ENCODE results near the gene CTNNA1. TPM values are rescaled to one million over a fixed set of nuclear protein-coding genes. Genes with fewer than 3 reads are reported as not detected.

Gene CTNNA1
- total RNA-seq, 1 donor from 2014 or later, result 495 TPM

- DNase-seq (ENCODE audit: low read depth) (no peak), FAIRE-seq (no peak)
- Histone ChIP-seq H3K36me3 (ENCODE audit: control insufficient read depth, insufficient read depth, low read length) (peaks cover 10% of the 10 kb centered on the region), H3K4me3 (ENCODE audit: low read depth, low read length) (no peak overlapping the region), H3K27me3 (ENCODE audit: control insufficient read depth, insufficient read depth, low read length) (no peaks in the 10 kb centered on the region)
- TF ChIP-seq CTCF (IDR thresholded peaks at IDR 0.05; ENCODE audit: insufficient read depth, low read length, severe bottlenecking), result no peak
Measured at GRCh38 chr5:138884554-138884953, 131.3 kb downstream of the CTNNA1 start.

DNA sequence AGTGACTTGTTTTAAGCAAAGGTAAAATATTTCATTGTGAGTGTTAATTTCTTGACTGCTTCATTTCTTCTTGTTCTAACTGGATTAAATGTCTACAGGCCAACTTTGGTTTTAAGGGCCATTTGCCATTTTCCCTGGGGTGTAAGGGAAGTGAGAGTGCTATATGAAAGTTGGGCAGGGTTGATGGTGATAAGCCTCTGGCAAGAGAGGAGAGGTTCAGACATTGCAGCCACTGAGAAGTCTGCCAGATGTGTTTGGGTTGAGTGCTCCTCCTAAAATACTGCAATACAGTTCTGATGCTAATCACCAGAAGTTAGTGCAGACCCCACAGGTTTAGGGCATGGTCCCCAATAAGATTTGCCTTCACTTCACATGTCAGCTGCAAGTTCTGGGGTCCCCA is 136.8 kb downstream of the CTNNA1 start:
- DNase-seq (ENCODE audit: low read depth) (no peak), FAIRE-seq (no peak)
- Histone ChIP-seq H3K4me3 (ENCODE audit: low read depth, low read length) (no peak overlapping the region), H3K36me3 (ENCODE audit: control insufficient read depth, insufficient read depth, low read length) (peaks cover 17% of the 10 kb centered on the region), H3K27me3 (ENCODE audit: control insufficient read depth, insufficient read depth, low read length) (no peaks in the 10 kb centered on the region)
- no peak for TF ChIP-seq CTCF (IDR thresholded peaks at IDR 0.05; ENCODE audit: insufficient read depth, low read length, severe bottlenecking)

DNA sequence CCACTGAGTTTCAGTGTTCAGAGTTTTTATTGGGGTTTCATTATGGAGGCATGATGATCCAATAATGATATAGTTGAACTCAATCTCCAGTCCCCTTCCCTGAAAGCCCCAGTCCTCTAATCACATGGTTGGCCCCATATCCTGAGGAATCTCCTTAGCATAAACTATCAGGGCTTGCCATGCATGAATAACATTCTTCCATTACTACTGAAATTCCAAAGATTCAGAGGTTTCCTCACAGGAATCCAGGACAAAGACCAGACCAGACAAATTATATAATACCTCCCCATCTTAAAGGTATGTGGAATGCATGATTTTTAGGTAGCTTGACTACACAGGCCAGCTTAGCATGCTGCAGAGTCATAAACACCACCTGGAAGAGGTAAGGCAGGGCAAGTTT is 137.4 kb downstream of the CTNNA1 start:
- DNase-seq (ENCODE audit: low read depth), result no peak
- FAIRE-seq, result no peak
- no peak overlapping the region for H3K4me3 ChIP-seq (ENCODE audit: low read depth, low read length)
- H3K36me3 ChIP-seq (ENCODE audit: control insufficient read depth, insufficient read depth, low read length), result peaks cover 17% of the 10 kb centered on the region
- H3K27me3 ChIP-seq (ENCODE audit: control insufficient read depth, insufficient read depth, low read length), result no peaks in the 10 kb centered on the region
- TF ChIP-seq CTCF (IDR thresholded peaks at IDR 0.05; ENCODE audit: insufficient read depth, low read length, severe bottlenecking), result no peak

- DNase-seq (ENCODE audit: low read depth) (no peak), FAIRE-seq (no peak)
- H3K36me3 ChIP-seq (ENCODE audit: control insufficient read depth, insufficient read depth, low read length), result peaks cover 4% of the 10 kb centered on the region
- no peaks in the 10 kb centered on the region for H3K27me3 ChIP-seq (ENCODE audit: control insufficient read depth, insufficient read depth, low read length)
- H3K4me3 ChIP-seq (ENCODE audit: low read depth, low read length), result no peak overlapping the region
- no peak for TF ChIP-seq CTCF (IDR thresholded peaks at IDR 0.05; ENCODE audit: insufficient read depth, low read length, severe bottlenecking)
Measured at GRCh38 chr5:138895918-138896317, 142.7 kb downstream of the CTNNA1 start.

DNA sequence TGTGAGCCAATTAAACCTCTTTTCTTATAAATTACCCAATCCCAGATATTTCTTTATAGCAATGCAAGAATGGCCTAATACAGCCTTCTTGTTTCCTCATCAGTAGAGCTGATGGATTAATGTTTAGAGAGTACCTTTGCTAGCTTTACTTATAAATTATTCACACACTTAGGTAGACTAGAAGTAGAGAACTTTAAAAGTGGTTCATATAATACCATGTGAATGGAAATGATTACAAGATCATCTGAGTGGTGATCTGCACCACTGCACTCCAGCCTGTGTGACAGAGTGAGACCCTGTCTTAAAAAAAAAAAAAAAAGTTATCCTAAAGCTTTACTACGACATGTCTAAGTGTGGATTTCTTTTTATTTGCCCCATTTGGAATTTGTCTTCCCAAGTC is 145.1 kb downstream of the CTNNA1 start:
- no peak for TF ChIP-seq CTCF (IDR thresholded peaks at IDR 0.05; ENCODE audit: insufficient read depth, low read length, severe bottlenecking)
- Histone ChIP-seq H3K36me3 (ENCODE audit: control insufficient read depth, insufficient read depth, low read length) (peaks cover 4% of the 10 kb centered on the region), H3K27me3 (ENCODE audit: control insufficient read depth, insufficient read depth, low read length) (no peaks in the 10 kb centered on the region), H3K4me3 (ENCODE audit: low read depth, low read length) (no peak overlapping the region)
- no peak for FAIRE-seq
- DNase-seq (ENCODE audit: low read depth), result no peak

- H3K36me3 ChIP-seq (ENCODE audit: control insufficient read depth, insufficient read depth, low read length), result peaks cover 5% of the 10 kb centered on the region
- H3K4me3 ChIP-seq (ENCODE audit: low read depth, low read length), result no peak overlapping the region
- H3K27me3 ChIP-seq (ENCODE audit: control insufficient read depth, insufficient read depth, low read length), result no peaks in the 10 kb centered on the region
- no peak for TF ChIP-seq CTCF (IDR thresholded peaks at IDR 0.05; ENCODE audit: insufficient read depth, low read length, severe bottlenecking)
- FAIRE-seq (no peak), DNase-seq (ENCODE audit: low read depth) (no peak)
Measured at GRCh38 chr5:138898742-138899141, 145.5 kb downstream of the CTNNA1 start.
